Pancreas (tissue), 10 donors: ENCODE data around the gene SMYD3. TPM values are rescaled to one million over a fixed set of nuclear protein-coding genes. Genes with fewer than 3 reads are reported as not detected.

Experiments used
- ATAC-seq, 4 donors: fragments of 200-7000 bp; cut with Tn5 transposase; one replicate each; pipeline versions ENCODE4 v1.8.0 to v1.9.1; 2020; ENCODE audit warnings: mild to moderate bottlenecking in 4 of 4, moderate library complexity in 4 of 4
- DNase-seq, 6 donors: peaks; one replicate each; pipeline ENCODE4 v3.0.0-alpha.2; 2020
- FAIRE-seq: peaks from 2 replicates; lab custom pipeline; 2012; peaks lifted over from hg19 to GRCh38; lab: Jason Lieb, UNC
- H3K27ac ChIP-seq, 4 donors: fragments of 200-600 bp; sonication (generic); 1 replicate in 3 of 4; 2 replicates in 1 of 4; pipeline versions ENCODE4 v1.5.0 to v1.8.0; 2020
- H3K27me3 ChIP-seq, 4 donors: fragments of 200-600 bp; one replicate each; pipeline ENCODE4 v1.8.0; 2021
- H3K36me3 ChIP-seq, 3 donors: fragments of 200-600 bp; sonication (generic) in 1 of 3; one replicate each; pipeline versions ENCODE4 v1.5.0 to v1.8.0; 2020 to 2021
- H3K4me1 ChIP-seq, 3 donors: fragments of 200-600 bp; one replicate each; pipeline ENCODE4 v1.8.0; 2021
- H3K4me3 ChIP-seq, 4 donors: fragments of 200-600 bp; sonication (generic) in 2 of 4; one replicate each; pipeline versions ENCODE4 v1.5.0 to v1.8.0; 2020 to 2021
- H3K9me3 ChIP-seq, 4 donors: fragments of 200-600 bp; one replicate each; pipeline ENCODE4 v1.8.0; 2021
- CTCF ChIP-seq, 4 donors: fragments of 200-600 bp; sonication (generic) in 3 of 4; IDR thresholded peaks; one replicate each; pipeline versions ENCODE4 v1.5.0 to v1.8.0; 2021; ENCODE audit warnings: antibody characterized with exemption in 4 of 4
- WGBS, 2 donors: extraction: QIAGEN DNeasy Blood & Tissue Kit; methylation state at CpG; one replicate each; pipeline ENCODE4 v1.1.7; 2013; 5-methylcytosine and 5-hydroxymethylcytosine counted together
- intact Hi-C, 3 donors: fragments of 100-400 bp; cut with DNase I; formaldehyde crosslinking; loops; one replicate each; pipeline versions ENCODE4 v1.11.1 to v1.14.2; 2022
- polyA plus RNA-seq, 2 donors: library from polyadenylated mRNA; stranded (reverse); fragments of 200-250 nt; gene quantifications; one replicate each; pipeline ENCODE4 v1.2.3, GENCODE V29; 2013
- total RNA-seq, 6 donors: library from RNA; stranded (reverse); fragmentation: NEBNext Ultra II Directional in 4 of 6; extraction: Animal tissue kit (Norgen Biotek cat#: 25700) in 4 of 6; gene quantifications; one replicate each; pipeline versions ENCODE4 v1.2.1 to v1.2.4, GENCODE V29; 2021 to 2023
- donor health status: healthy with polysubstance abuse.
- donor health status: DM: no; HTN: no; CAD: no; lungs with moderate emphysema.
- donor health status: DM: no; HTN: no; CAD: no.
- donor health status: control.
- donor health status: control.
- donor health status: Bipolar disorder and iron deficiency.
- donor health status: DM: yes; HTN: yes; CAD: no.
- donor health status: DM: no; HTN: no; CAD: no.
- donor health status: DM: no; HTN: no; CAD: no.
- donor health status: DM: yes; HTN: yes; CAD: no.

The SMYD3 gene
- total and polyA plus RNA-seq, 8 donors = 4.6 to 10.5 (median 6.7) TPM

- H3K4me1 ChIP-seq = no peaks in the 10 kb centered on the region
- intact Hi-C loops = no loop called here
Measured at GRCh38 chr1:246106342-246106763, 400.7 kb downstream of the SMYD3 start.

GRCh38 chr1:246104927-246105326 is 402.2 kb downstream of the SMYD3 start:
- ATAC-seq (no peak), FAIRE-seq (no peak), DNase-seq (no peak)
- intact Hi-C loops = no loop called here
- H3K27ac ChIP-seq = no peak overlapping the region
- TF ChIP-seq CTCF (IDR thresholded peaks at IDR 0.05) = no peak
- H3K4me3 ChIP-seq = no peak overlapping the region
- 92 to 96% methylated on average over 5 of the region's 5 CpGs for WGBS, 2 donors
- H3K36me3 ChIP-seq = no peaks in the 10 kb centered on the region
- no peaks in the 10 kb centered on the region for H3K4me1 ChIP-seq
- H3K27me3 ChIP-seq = no peaks in the 10 kb centered on the region
- H3K9me3 ChIP-seq = no peaks in the 10 kb centered on the region

More at GRCh38 chr1:246106342-246106763, 400.7 kb downstream of the SMYD3 start:
- no peaks in the 10 kb centered on the region for H3K27me3 ChIP-seq
- DNase-seq (no peak), ATAC-seq (peak in 1 of 4 donors; percentile 27), FAIRE-seq (no peak)
- H3K4me3 ChIP-seq = no peak overlapping the region
- H3K9me3 ChIP-seq = no peaks in the 10 kb centered on the region
- no peak for TF ChIP-seq CTCF (IDR thresholded peaks at IDR 0.05)
- no peak overlapping the region for H3K27ac ChIP-seq
- H3K36me3 ChIP-seq = no peaks in the 10 kb centered on the region
- 89% methylated on average over 5 of the region's 5 CpGs for WGBS, 2 donors

- Histone ChIP-seq H3K27me3 (no peaks in the 10 kb centered on the region), H3K27ac (no peak overlapping the region), H3K4me3 (no peak overlapping the region), H3K9me3 (no peaks in the 10 kb centered on the region), H3K4me1 (no peaks in the 10 kb centered on the region), H3K36me3 (no peaks in the 10 kb centered on the region)
- DNase-seq (no peak), ATAC-seq (no peak), FAIRE-seq (no peak)
- intact Hi-C loops = no loop called here
- WGBS, 2 donors = 84 to 88% methylated on average over 3 of the region's 3 CpGs
- TF ChIP-seq CTCF (IDR thresholded peaks at IDR 0.05) = no peak
Measured at GRCh38 chr1:246099570-246099969, 407.5 kb downstream of the SMYD3 start.

- Histone ChIP-seq H3K4me3 (no peak overlapping the region), H3K9me3 (no peaks in the 10 kb centered on the region), H3K27ac (no peak overlapping the region), H3K36me3 (no peaks in the 10 kb centered on the region), H3K4me1 (no peaks in the 10 kb centered on the region), H3K27me3 (no peaks in the 10 kb centered on the region)
- no peak for DNase-seq
- intact Hi-C loops = no loop called here
- FAIRE-seq = no peak
- 90 to 93% methylated on average over 5 of the region's 5 CpGs for WGBS, 2 donors
- no peak for TF ChIP-seq CTCF (IDR thresholded peaks at IDR 0.05)
- no peak for ATAC-seq
Measured at GRCh38 chr1:246096356-246096755, 410.7 kb downstream of the SMYD3 start.

- no peaks in the 10 kb centered on the region for H3K36me3 ChIP-seq
- no peaks in the 10 kb centered on the region for H3K4me1 ChIP-seq
- no peak overlapping the region for H3K4me3 ChIP-seq
- FAIRE-seq (no peak), ATAC-seq (no peak), DNase-seq (no peak)
- 84 to 87% methylated on average over 6 of the region's 6 CpGs for WGBS, 2 donors
- intact Hi-C loops = no loop called here
- no peak for TF ChIP-seq CTCF (IDR thresholded peaks at IDR 0.05)
- no peaks in the 10 kb centered on the region for H3K27me3 ChIP-seq
- no peaks in the 10 kb centered on the region for H3K9me3 ChIP-seq
- no peak overlapping the region for H3K27ac ChIP-seq
Measured at GRCh38 chr1:246095443-246095842, 411.6 kb downstream of the SMYD3 start.
